HG03565 (cell line): Measurements from ENCODE around the gene CROCC.
"Not testable (repeated sequence)": the region's sequence is repeated elsewhere in the genome, so short reads cannot be mapped to it uniquely, and the experiment has no call there.

ENCODE experiments used
- ATAC-seq: cut with Tn5 transposase; IDR thresholded peaks from one replicate; pipeline ENCODE4 v1.9.1; 2021; ENCODE audit warnings: mild to moderate bottlenecking, moderate library complexity; ENCODE audit not compliant: unreplicated experiment

The CROCC gene

GRCh38 chr1:16921391-16922185 is at the start of gene CROCC:
Gene CROCC (plus strand): TSS chr1:16921931. CDS start chr1:16922019, 88 bp downstream.
- no peak for ATAC-seq

GRCh38 chr1:16872152-16873075 is 49.3 kb upstream of the CROCC start:
- not testable (repeated sequence) for ATAC-seq

GRCh38 chr1:16873076-16873879 is 48.5 kb upstream of the CROCC start:
- ATAC-seq = not testable (repeated sequence)

GRCh38 chr1:16874968-16875765 is 46.6 kb upstream of the CROCC start:
- ATAC-seq = not testable (repeated sequence)

- not testable (repeated sequence) for ATAC-seq
Observed at GRCh38 chr1:16881742-16882141, 40.0 kb upstream of the CROCC start.

- no peak for ATAC-seq
Observed at GRCh38 chr1:16882986-16883385, 38.7 kb upstream of the CROCC start.

GRCh38 chr1:16884487-16884886 is 37.2 kb upstream of the CROCC start:
- ATAC-seq = not testable (repeated sequence)

- no peak for ATAC-seq
Observed at GRCh38 chr1:16886860-16887605, 34.7 kb upstream of the CROCC start.

GRCh38 chr1:16888860-16889816 is 32.6 kb upstream of the CROCC start:
- ATAC-seq = no peak

- ATAC-seq = not testable (repeated sequence)
Observed at GRCh38 chr1:16890539-16891021, 31.2 kb upstream of the CROCC start.

- not testable (repeated sequence) for ATAC-seq
Observed at GRCh38 chr1:16891057-16891456, 30.7 kb upstream of the CROCC start.

- not testable (repeated sequence) for ATAC-seq
Observed at GRCh38 chr1:16892978-16893525, 28.7 kb upstream of the CROCC start.

GRCh38 chr1:16893796-16894195 is 27.9 kb upstream of the CROCC start:
- not testable (repeated sequence) for ATAC-seq

GRCh38 chr1:16894338-16894737 is 27.4 kb upstream of the CROCC start:
- ATAC-seq = not testable (repeated sequence)

GRCh38 chr1:16895233-16895597 is 26.5 kb upstream of the CROCC start:
- not testable (repeated sequence) for ATAC-seq

- peak; percentile 94 for ATAC-seq
Observed at GRCh38 chr1:16895598-16896315, 26.0 kb upstream of the CROCC start, which contains the start of gene RNU1-2. Gene RNU1-2 (plus strand): TSS chr1:16895980.
